Natural killer cell treated with Interleukin-12 subunit alpha and Interleukin-12 subunit beta and Interleukin-15 and Interleukin-18, amount 100 ng/mL, for 72 hours (primary cell): ENCODE results near the gene PLXDC2. TPM values are rescaled to one million over a fixed set of nuclear protein-coding genes. Genes with fewer than 3 reads are reported as not detected.
"Not testable (repeated sequence)": the region's sequence is repeated elsewhere in the genome, so short reads cannot be mapped to it uniquely, and the experiment has no call there.

Experiments used
- ATAC-seq, 2 donors: fragments of 150-1000 bp; cut with Tn5 transposase in 1 of 2; sonication (Bioruptor Pico), chemical (Tn5 transposase) in 1 of 2; 2 replicates each; pipeline ENCODE4 v1.10.0; 2021
- DNase-seq: peaks from one replicate; pipeline ENCODE4 v3.0.0; 2022; ENCODE audit warnings: low spot score
- H3K27ac Mint-ChIP-seq, 2 donors: 1 replicate in 1 of 2; 2 replicates in 1 of 2; pipeline ENCODE4 v1.8.0; 2022; ENCODE audit warnings: mixed read lengths in 2 of 2, mild to moderate bottlenecking in 1 of 2, moderate library complexity in 1 of 2
- H3K27me3 Mint-ChIP-seq, 2 donors: 1 replicate in 1 of 2; 2 replicates in 1 of 2; pipeline ENCODE4 v1.8.0; 2022; ENCODE audit warnings: mixed read lengths in 2 of 2
- H3K36me3 Mint-ChIP-seq: one replicate; pipeline ENCODE4 v1.8.0; 2022; ENCODE audit warnings: mixed read lengths
- H3K4me1 Mint-ChIP-seq, 2 donors: 1 replicate in 1 of 2; 2 replicates in 1 of 2; pipeline ENCODE4 v1.8.0; 2022; ENCODE audit warnings: low read depth in 2 of 2, mixed read lengths in 2 of 2, mild to moderate bottlenecking in 1 of 2
- H3K4me3 Mint-ChIP-seq: one replicate; pipeline ENCODE4 v1.8.0; 2022; ENCODE audit warnings: mixed read lengths
- H3K9me3 Mint-ChIP-seq: 2 replicates; pipeline ENCODE4 v1.8.0; 2022; ENCODE audit warnings: mixed read lengths
- total RNA-seq, 2 donors: library from RNA; stranded (reverse); gene quantifications; one replicate each; pipeline ENCODE4 v1.2.3, GENCODE V29; 2022

PLXDC2 gene
- total RNA-seq, 2 donors from 2014 or later = 3.5 to 14.0 TPM

- no peak for ATAC-seq
These were observed 191.2 kb downstream of the PLXDC2 start for GRCh38 chr10:20007426-20007825.

DNA sequence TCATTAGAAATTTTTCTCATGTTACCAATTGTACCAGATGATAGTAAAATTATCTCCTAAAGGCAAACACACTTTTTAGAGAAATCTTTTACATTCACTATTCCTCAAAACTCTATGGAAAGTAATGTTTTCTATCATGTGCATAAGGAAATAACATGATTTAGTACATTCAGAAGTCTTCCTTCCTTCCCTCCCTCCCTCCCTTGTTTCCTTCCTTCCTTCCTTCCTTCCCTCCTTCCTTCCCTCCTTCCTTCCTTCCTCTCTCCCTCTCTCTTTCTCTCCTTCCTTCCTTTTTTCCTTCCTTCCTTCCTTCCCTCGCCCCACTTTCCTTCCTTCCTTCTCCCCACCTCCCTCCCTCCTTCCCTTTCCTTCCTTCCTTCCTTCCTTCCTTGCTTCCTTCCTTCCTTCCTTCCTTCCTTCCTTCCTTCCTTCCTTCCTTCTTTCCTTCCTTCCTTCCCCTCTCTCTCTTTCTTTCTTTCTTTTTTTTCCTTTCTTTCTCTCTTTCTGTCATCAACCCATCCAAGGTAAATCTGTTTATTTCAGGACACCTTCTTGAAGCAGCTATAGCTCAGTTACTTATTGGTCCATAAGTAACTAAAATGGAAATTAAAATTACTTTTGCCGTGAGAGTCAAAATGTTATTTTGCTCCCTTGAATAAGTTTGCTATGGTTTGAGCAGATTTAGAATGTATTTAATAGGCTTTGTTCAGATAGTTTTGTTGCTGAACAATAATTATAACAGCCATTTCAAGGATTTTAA is 197.9 kb downstream of the PLXDC2 start:
- peaks cover 2% of the 10 kb centered on the region for H3K36me3 Mint-ChIP-seq
- H3K4me3 Mint-ChIP-seq = no peak overlapping the region
- ATAC-seq (no peak), DNase-seq (no peak)
- peaks cover 0 to 18% of the 10 kb centered on the region in 2 donors for H3K4me1 Mint-ChIP-seq
- H3K27ac Mint-ChIP-seq = no peak overlapping the region
- peaks cover 6% of the 10 kb centered on the region for H3K9me3 Mint-ChIP-seq
- no peaks in the 10 kb centered on the region for H3K27me3 Mint-ChIP-seq

More at GRCh38 chr10:20007426-20007825, 191.2 kb downstream of the PLXDC2 start:
- peaks cover 7% of the 10 kb centered on the region for H3K36me3 Mint-ChIP-seq
- H3K4me1 Mint-ChIP-seq = peaks cover 23 to 27% of the 10 kb centered on the region in 2 donors
- no peak for DNase-seq
- no peak overlapping the region for H3K27ac Mint-ChIP-seq
- H3K27me3 Mint-ChIP-seq = no peaks in the 10 kb centered on the region
- no peaks in the 10 kb centered on the region for H3K9me3 Mint-ChIP-seq
- H3K4me3 Mint-ChIP-seq = no peak overlapping the region

- Mint-ChIP-seq H3K9me3 (peaks cover 6% of the 10 kb centered on the region), H3K36me3 (no peaks in the 10 kb centered on the region), H3K4me1 (peaks cover 0 to 24% of the 10 kb centered on the region in 2 donors), H3K27ac (no peak overlapping the region), H3K4me3 (no peak overlapping the region), H3K27me3 (no peaks in the 10 kb centered on the region)
- DNase-seq = no peak
- ATAC-seq = no peak
These were observed 201.7 kb downstream of the PLXDC2 start for GRCh38 chr10:20017961-20018360.

GRCh38 chr10:20020677-20021076 is 204.4 kb downstream of the PLXDC2 start:
- Mint-ChIP-seq H3K27ac (no peak overlapping the region), H3K4me1 (peaks cover 0 to 20% of the 10 kb centered on the region in 2 donors), H3K4me3 (no peak overlapping the region), H3K27me3 (no peaks in the 10 kb centered on the region), H3K9me3 (peaks cover 3% of the 10 kb centered on the region), H3K36me3 (no peaks in the 10 kb centered on the region)
- ATAC-seq = no peak
- DNase-seq = no peak

DNA sequence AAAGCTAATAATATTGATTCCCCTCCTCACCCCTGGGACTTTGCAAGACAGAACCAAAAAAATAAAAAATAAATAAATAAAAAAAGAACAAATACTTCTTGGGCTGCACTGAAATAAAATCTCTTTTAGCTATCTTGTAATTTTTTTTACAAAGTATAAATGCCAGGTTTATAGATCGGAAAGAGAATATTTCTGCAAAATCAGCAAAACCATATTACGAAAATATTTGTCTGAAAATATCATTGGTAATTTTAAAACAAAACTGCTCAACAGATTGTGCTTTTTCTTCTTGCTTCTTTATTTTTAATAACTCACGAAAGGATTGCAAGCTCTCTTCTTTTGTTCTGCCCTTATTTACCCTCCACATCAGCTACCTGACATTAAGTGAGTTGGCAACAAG is 213.3 kb downstream of the PLXDC2 start:
- no peak overlapping the region for H3K4me3 Mint-ChIP-seq
- no peak overlapping the region for H3K27ac Mint-ChIP-seq
- ATAC-seq (no peak), DNase-seq (no peak)
- no peaks in the 10 kb centered on the region for H3K9me3 Mint-ChIP-seq
- H3K4me1 Mint-ChIP-seq = peaks cover 0 to 5% of the 10 kb centered on the region in 2 donors
- peaks cover 5% of the 10 kb centered on the region for H3K36me3 Mint-ChIP-seq
- H3K27me3 Mint-ChIP-seq = no peaks in the 10 kb centered on the region

DNA sequence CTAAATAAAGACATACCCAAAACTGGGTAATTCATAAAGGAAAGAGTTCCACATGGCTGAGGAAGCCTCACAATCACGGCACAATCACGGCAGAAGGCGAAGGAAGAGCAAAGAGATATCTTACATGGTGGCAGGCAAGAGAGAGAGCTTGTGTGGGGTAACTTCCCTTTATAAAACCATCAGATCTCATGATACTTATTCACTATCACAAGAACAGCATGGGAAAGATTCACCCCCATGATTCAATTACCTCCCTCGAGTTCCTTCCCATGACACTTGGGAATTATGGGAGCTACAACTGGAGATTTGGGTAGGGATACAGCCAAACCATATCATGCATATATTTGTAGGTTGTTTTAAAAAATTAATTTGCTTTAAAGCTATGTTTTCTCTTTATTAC is 217.2 kb downstream of the PLXDC2 start:
- H3K36me3 Mint-ChIP-seq = peaks cover 5% of the 10 kb centered on the region
- no peak for ATAC-seq
- H3K27ac Mint-ChIP-seq = no peak overlapping the region
- DNase-seq = no peak
- H3K27me3 Mint-ChIP-seq = no peaks in the 10 kb centered on the region
- H3K4me1 Mint-ChIP-seq = peaks cover 0 to 5% of the 10 kb centered on the region in 2 donors
- H3K9me3 Mint-ChIP-seq = no peaks in the 10 kb centered on the region
- H3K4me3 Mint-ChIP-seq = no peak overlapping the region

GRCh38 chr10:20034732-20035131 is 218.5 kb downstream of the PLXDC2 start:
- H3K27me3 Mint-ChIP-seq = no peaks in the 10 kb centered on the region
- H3K9me3 Mint-ChIP-seq = no peaks in the 10 kb centered on the region
- H3K4me1 Mint-ChIP-seq = peaks cover 0 to 5% of the 10 kb centered on the region in 2 donors
- no peak overlapping the region for H3K27ac Mint-ChIP-seq
- ATAC-seq (no peak), DNase-seq (no peak)
- H3K36me3 Mint-ChIP-seq = peaks cover 5% of the 10 kb centered on the region
- H3K4me3 Mint-ChIP-seq = no peak overlapping the region

DNA sequence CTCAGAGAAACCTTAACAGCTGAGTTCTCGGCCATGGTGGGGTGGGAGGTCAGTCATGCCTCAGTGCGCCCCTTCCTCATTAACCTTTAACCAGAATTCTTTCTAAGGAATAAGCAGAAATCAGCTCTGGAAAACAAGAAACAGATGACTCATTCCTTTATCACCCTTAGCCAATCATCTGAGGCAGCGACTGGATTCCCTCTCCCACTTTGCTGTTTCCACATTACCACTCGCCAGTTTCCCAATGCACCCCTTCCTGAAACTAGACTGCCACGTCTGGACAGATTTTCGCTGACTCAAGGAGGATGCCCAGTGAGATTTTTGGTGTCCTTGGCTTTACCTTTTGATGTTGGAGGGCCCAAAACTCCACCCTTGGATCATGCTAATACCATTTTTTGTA is 223.8 kb downstream of the PLXDC2 start:
- ATAC-seq = no peak
- Mint-ChIP-seq H3K4me3 (no peak overlapping the region), H3K27me3 (no peaks in the 10 kb centered on the region), H3K27ac (no peak overlapping the region), H3K4me1 (no peaks in the 10 kb centered on the region), H3K9me3 (no peaks in the 10 kb centered on the region), H3K36me3 (no peaks in the 10 kb centered on the region)
- no peak for DNase-seq

- no peak overlapping the region for H3K27ac Mint-ChIP-seq
- no peaks in the 10 kb centered on the region for H3K27me3 Mint-ChIP-seq
- H3K4me1 Mint-ChIP-seq = no peaks in the 10 kb centered on the region
- no peaks in the 10 kb centered on the region for H3K9me3 Mint-ChIP-seq
- ATAC-seq (no peak), DNase-seq (no peak)
- no peaks in the 10 kb centered on the region for H3K36me3 Mint-ChIP-seq
- H3K4me3 Mint-ChIP-seq = no peak overlapping the region
These were observed 225.7 kb downstream of the PLXDC2 start for GRCh38 chr10:20041931-20042330.

GRCh38 chr10:20045100-20045499 is 228.9 kb downstream of the PLXDC2 start:
- not testable (repeated sequence) for H3K4me3 Mint-ChIP-seq, H3K4me1 Mint-ChIP-seq, H3K9me3 Mint-ChIP-seq, ATAC-seq, H3K27me3 Mint-ChIP-seq, H3K36me3 Mint-ChIP-seq, DNase-seq, H3K27ac Mint-ChIP-seq

- no peaks in the 10 kb centered on the region for H3K27me3 Mint-ChIP-seq
- H3K4me1 Mint-ChIP-seq = no peaks in the 10 kb centered on the region
- H3K36me3 Mint-ChIP-seq = peaks cover 11% of the 10 kb centered on the region
- ATAC-seq (no peak), DNase-seq (no peak)
- no peak overlapping the region for H3K4me3 Mint-ChIP-seq
- no peak overlapping the region for H3K27ac Mint-ChIP-seq
- H3K9me3 Mint-ChIP-seq = peaks cover 4% of the 10 kb centered on the region
These were observed 231.9 kb downstream of the PLXDC2 start for GRCh38 chr10:20048161-20048560.

DNA sequence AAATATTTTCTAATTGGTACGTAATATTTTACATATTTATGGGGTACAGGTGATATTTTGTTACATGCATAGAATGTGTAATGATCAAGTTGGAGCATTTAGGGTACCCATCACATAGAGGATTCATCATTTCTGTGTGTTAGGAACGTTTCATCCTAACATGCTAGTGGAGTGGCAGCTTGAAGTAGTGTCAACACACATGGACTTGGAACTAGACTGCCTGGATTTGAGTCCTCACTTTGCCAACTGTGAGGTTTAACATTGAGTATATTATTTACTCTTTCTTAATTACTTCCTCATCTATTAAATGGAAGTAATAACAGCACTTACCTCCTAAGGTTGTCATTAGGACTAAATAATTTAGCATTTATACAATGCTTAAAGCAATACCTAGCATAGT is 241.9 kb downstream of the PLXDC2 start:
- no peak for DNase-seq
- Mint-ChIP-seq H3K4me1 (no peaks in the 10 kb centered on the region), H3K27me3 (no peaks in the 10 kb centered on the region), H3K9me3 (peaks cover 3% of the 10 kb centered on the region), H3K36me3 (no peaks in the 10 kb centered on the region), H3K4me3 (no peak overlapping the region), H3K27ac (no peak overlapping the region)
- no peak for ATAC-seq

- Mint-ChIP-seq H3K27me3 (no peaks in the 10 kb centered on the region), H3K9me3 (peaks cover 1% of the 10 kb centered on the region), H3K36me3 (no peaks in the 10 kb centered on the region), H3K4me3 (no peak overlapping the region), H3K27ac (no peak overlapping the region), H3K4me1 (no peaks in the 10 kb centered on the region)
- ATAC-seq = no peak
- DNase-seq = no peak
These were observed 243.0 kb downstream of the PLXDC2 start for GRCh38 chr10:20059084-20059835.

GRCh38 chr10:20065814-20066213 is 249.6 kb downstream of the PLXDC2 start:
- no peak overlapping the region for H3K27ac Mint-ChIP-seq
- peaks cover 4% of the 10 kb centered on the region for H3K9me3 Mint-ChIP-seq
- DNase-seq (no peak), ATAC-seq (no peak)
- no peaks in the 10 kb centered on the region for H3K27me3 Mint-ChIP-seq
- H3K4me1 Mint-ChIP-seq = peaks cover 0 to 2% of the 10 kb centered on the region in 2 donors
- H3K4me3 Mint-ChIP-seq = no peak overlapping the region
- peaks cover 5% of the 10 kb centered on the region for H3K36me3 Mint-ChIP-seq
